ENCODE measurements around the gene ZNF362.

Gene ZNF362

GRCh38 chr1:33338440-33339211 is 82.3 kb downstream of the ZNF362 start:
- no peak for TF ChIP-seq CTCF (IDR thresholded peaks at IDR 0.05; ENCODE audit: low read depth, low read length)
- H3K4me3 ChIP-seq (ENCODE audit: low read depth, low read length), result no peak overlapping the region
- in situ Hi-C loops (cut with HindIII; ENCODE audit: low sequenced_read_pairs), result no loop called here
- peak; percentile 75 for DNase-seq (ENCODE audit: low read depth, low spot score)

- H3K4me3 ChIP-seq (ENCODE audit: low read depth, low read length), result no peak overlapping the region
- DNase-seq (ENCODE audit: low read depth, low spot score), result no peak
- TF ChIP-seq CTCF (IDR thresholded peaks at IDR 0.05; ENCODE audit: low read depth, low read length), result peak; percentile 28
- in situ Hi-C loops (cut with HindIII; ENCODE audit: low sequenced_read_pairs), result no loop called here
Measured at GRCh38 chr1:33339413-33339812, 83.1 kb downstream of the ZNF362 start.

GRCh38 chr1:33341190-33341589 is 84.9 kb downstream of the ZNF362 start:
- DNase-seq (ENCODE audit: low read depth, low spot score), result no peak
- no peak overlapping the region for H3K4me3 ChIP-seq (ENCODE audit: low read depth, low read length)
- TF ChIP-seq CTCF (IDR thresholded peaks at IDR 0.05; ENCODE audit: low read depth, low read length), result no peak
- in situ Hi-C loops (cut with HindIII; ENCODE audit: low sequenced_read_pairs), result no loop called here

- no peak overlapping the region for H3K4me3 ChIP-seq (ENCODE audit: low read depth, low read length)
- no peak for TF ChIP-seq CTCF (IDR thresholded peaks at IDR 0.05; ENCODE audit: low read depth, low read length)
- in situ Hi-C loops (cut with HindIII; ENCODE audit: low sequenced_read_pairs), result no loop called here
- peak; percentile 98 for DNase-seq (ENCODE audit: low read depth, low spot score)
Measured at GRCh38 chr1:33342041-33342723, 85.9 kb downstream of the ZNF362 start.

GRCh38 chr1:33343539-33343938 is 87.2 kb downstream of the ZNF362 start:
- DNase-seq (ENCODE audit: low read depth, low spot score), result no peak
- H3K4me3 ChIP-seq (ENCODE audit: low read depth, low read length), result no peak overlapping the region
- in situ Hi-C loops (cut with HindIII; ENCODE audit: low sequenced_read_pairs), result no loop called here
- TF ChIP-seq CTCF (IDR thresholded peaks at IDR 0.05; ENCODE audit: low read depth, low read length), result no peak

- no peak overlapping the region for H3K4me3 ChIP-seq (ENCODE audit: low read depth, low read length)
- no peak for TF ChIP-seq CTCF (IDR thresholded peaks at IDR 0.05; ENCODE audit: low read depth, low read length)
- in situ Hi-C loops (cut with HindIII; ENCODE audit: low sequenced_read_pairs), result no loop called here
- DNase-seq (ENCODE audit: low read depth, low spot score), result no peak
Measured at GRCh38 chr1:33344896-33345560, 88.7 kb downstream of the ZNF362 start.
